ENCODE data around the gene C9orf153.

C9orf153 gene

GRCh38 chr9:86253577-86253976 is 5.9 kb downstream of the C9orf153 start:
- no peak for TF ChIP-seq CTCF (conservative IDR thresholded peaks at IDR 0.05; ENCODE audit: control insufficient read depth, insufficient read depth, low read depth, low read length)
- no peak for DNase-seq (ENCODE audit: low read depth)

GRCh38 chr9:86252870-86253269 is 6.6 kb downstream of the C9orf153 start:
- no peak overlapping the region for H3K4me3 ChIP-seq (ENCODE audit: control insufficient read depth, low read depth, low read length)
- TF ChIP-seq CTCF (conservative IDR thresholded peaks at IDR 0.05; ENCODE audit: control insufficient read depth, insufficient read depth, low read depth, low read length), result no peak
- DNase-seq (ENCODE audit: low read depth), result no peak

More at GRCh38 chr9:86253577-86253976, 5.9 kb downstream of the C9orf153 start:
- no peak overlapping the region for H3K4me3 ChIP-seq (ENCODE audit: control insufficient read depth, low read depth, low read length)

- no peak overlapping the region for H3K4me3 ChIP-seq (ENCODE audit: control insufficient read depth, low read depth, low read length)
- DNase-seq (ENCODE audit: low read depth), result no peak
- TF ChIP-seq CTCF (conservative IDR thresholded peaks at IDR 0.05; ENCODE audit: control insufficient read depth, insufficient read depth, low read depth, low read length), result no peak
Observed at GRCh38 chr9:86250123-86250522, 9.3 kb downstream of the C9orf153 start.

- no peak overlapping the region for H3K4me3 ChIP-seq (ENCODE audit: control insufficient read depth, low read depth, low read length)
- DNase-seq (ENCODE audit: low read depth), result no peak
- TF ChIP-seq CTCF (conservative IDR thresholded peaks at IDR 0.05; ENCODE audit: control insufficient read depth, insufficient read depth, low read depth, low read length), result no peak
Observed at GRCh38 chr9:86248746-86249145, 10.7 kb downstream of the C9orf153 start.

GRCh38 chr9:86246752-86247161 is 12.7 kb downstream of the C9orf153 start:
- DNase-seq (ENCODE audit: low read depth), result peak; percentile 31
- no peak overlapping the region for H3K4me3 ChIP-seq (ENCODE audit: control insufficient read depth, low read depth, low read length)
- no peak for TF ChIP-seq CTCF (conservative IDR thresholded peaks at IDR 0.05; ENCODE audit: control insufficient read depth, insufficient read depth, low read depth, low read length)

GRCh38 chr9:86242071-86242470 is 17.4 kb downstream of the C9orf153 start:
- DNase-seq (ENCODE audit: low read depth), result no peak
- no peak overlapping the region for H3K4me3 ChIP-seq (ENCODE audit: control insufficient read depth, low read depth, low read length)
- no peak for TF ChIP-seq CTCF (conservative IDR thresholded peaks at IDR 0.05; ENCODE audit: control insufficient read depth, insufficient read depth, low read depth, low read length)

GRCh38 chr9:86241216-86241615 is 18.2 kb downstream of the C9orf153 start:
- H3K4me3 ChIP-seq (ENCODE audit: control insufficient read depth, low read depth, low read length), result no peak overlapping the region
- DNase-seq (ENCODE audit: low read depth), result no peak
- no peak for TF ChIP-seq CTCF (conservative IDR thresholded peaks at IDR 0.05; ENCODE audit: control insufficient read depth, insufficient read depth, low read depth, low read length)
